Mesenchymal stem cell (in vitro differentiated cells and primary cell): Measurements from ENCODE around the gene NRP2.

Source experiments
- DNase-seq: peaks from one replicate; pipeline ENCODE4 v3.0.0-alpha.2; 2013
- H2AFZ ChIP-seq: one replicate; pipeline ENCODE4 v1.6.1; 2013; ENCODE audit warnings: low read depth, mild to moderate bottlenecking, control low read depth, inconsistent platforms, low read length, moderate library complexity
- H2AK5ac ChIP-seq: 2 replicates; pipeline ENCODE4 v1.6.1; 2013; ENCODE audit warnings: low read length, moderate library complexity, mild to moderate bottlenecking, inconsistent platforms; ENCODE audit not compliant: severe bottlenecking
- H2BK120ac ChIP-seq: one replicate; pipeline ENCODE4 v1.6.1; 2013; ENCODE audit warnings: low read depth, mild to moderate bottlenecking, inconsistent platforms, low read length, moderate library complexity
- H2BK12ac ChIP-seq, 2 experiments: one replicate each; pipeline ENCODE4 v1.6.1; 2013; ENCODE audit warnings: inconsistent platforms in 2 of 2, low read length in 2 of 2, mild to moderate bottlenecking in 2 of 2, moderate library complexity in 2 of 2, control low read depth in 1 of 2
- H2BK15ac ChIP-seq: one replicate; pipeline ENCODE4 v1.6.1; 2013; ENCODE audit warnings: mild to moderate bottlenecking, low read depth, inconsistent platforms; ENCODE audit not compliant: poor library complexity, severe bottlenecking
- H2BK5ac ChIP-seq: 2 replicates; pipeline ENCODE4 v1.6.1; 2013; ENCODE audit warnings: low read depth, mild to moderate bottlenecking, low read length, control low read depth, inconsistent platforms; ENCODE audit not compliant: poor library complexity, severe bottlenecking
- H3K14ac ChIP-seq, 2 experiments: one replicate each; pipeline ENCODE4 v1.6.1; 2013; ENCODE audit warnings: inconsistent platforms in 2 of 2, low read length in 2 of 2, control low read depth in 1 of 2, mild to moderate bottlenecking in 1 of 2, moderate library complexity in 1 of 2
- H3K18ac ChIP-seq, 2 experiments: one replicate each; pipeline ENCODE4 v1.6.1; 2013; ENCODE audit warnings: inconsistent platforms in 2 of 2, low read length in 2 of 2, control low read depth in 1 of 2, low read depth in 1 of 2, mild to moderate bottlenecking in 1 of 2
- H3K23ac ChIP-seq, 2 experiments: one replicate each; pipeline ENCODE4 v1.6.1; 2013; ENCODE audit warnings: inconsistent platforms in 2 of 2, low read length in 2 of 2, mild to moderate bottlenecking in 2 of 2, moderate library complexity in 2 of 2, control low read depth in 1 of 2
- H3K27ac ChIP-seq: 2 replicates; pipeline ENCODE4 v1.5.1; 2013; ENCODE audit warnings: mild to moderate bottlenecking, moderate library complexity, low read length, control low read depth, inconsistent platforms; ENCODE audit not compliant: poor library complexity, severe bottlenecking
- H3K27me3 ChIP-seq, 2 experiments: 2 replicates each; pipeline versions ENCODE4 v1.6.1 to v1.7.0; 2013; ENCODE audit warnings: low read length in 2 of 2, mild to moderate bottlenecking in 2 of 2, moderate library complexity in 2 of 2, control low read depth in 1 of 2, inconsistent platforms in 1 of 2; ENCODE audit not compliant: control insufficient read depth in 1 of 2, insufficient read depth in 1 of 2
- H3K36me3 ChIP-seq, 2 experiments: 2 replicates each; pipeline versions ENCODE4 v1.6.1 to v1.7.0; 2013; ENCODE audit warnings: low read length in 2 of 2, control low read depth in 1 of 2, inconsistent platforms in 1 of 2, low read depth in 1 of 2, mild to moderate bottlenecking in 1 of 2; ENCODE audit not compliant: insufficient read depth in 2 of 2, control insufficient read depth in 1 of 2
- H3K4ac ChIP-seq, 2 experiments: one replicate each; pipeline ENCODE4 v1.6.1; 2013; ENCODE audit warnings: inconsistent platforms in 2 of 2, low read length in 2 of 2, mild to moderate bottlenecking in 2 of 2, moderate library complexity in 2 of 2, control low read depth in 1 of 2, low read depth in 1 of 2
- H3K4me1 ChIP-seq: 2 replicates; pipeline ENCODE4 v1.6.1; 2013; ENCODE audit warnings: low read depth, low read length, control low read depth; ENCODE audit not compliant: control insufficient read depth, insufficient read depth
- H3K4me2 ChIP-seq: 2 replicates; pipeline ENCODE4 v1.6.1; 2013; ENCODE audit warnings: low read length, mild to moderate bottlenecking, inconsistent platforms; ENCODE audit not compliant: poor library complexity, severe bottlenecking
- H3K4me3 ChIP-seq, 2 experiments: 2 replicates each; pipeline versions ENCODE4 v1.5.1 to v1.7.0; 2013; ENCODE audit warnings: low read length in 2 of 2, mild to moderate bottlenecking in 2 of 2, control low read depth in 1 of 2, low read depth in 1 of 2; ENCODE audit not compliant: insufficient read depth in 1 of 2
- H3K79me1 ChIP-seq: replicated peaks from 2 replicates; pipeline ENCODE4 v1.6.1; 2013; ENCODE audit warnings: mild to moderate bottlenecking, control low read depth, low read length, inconsistent platforms; ENCODE audit not compliant: poor library complexity, severe bottlenecking
- H3K9ac ChIP-seq: 2 replicates; pipeline ENCODE4 v1.7.0; 2013; ENCODE audit warnings: mild to moderate bottlenecking, low read length, moderate library complexity
- H3K9me3 ChIP-seq: 2 replicates; pipeline ENCODE4 v1.7.0; 2013; ENCODE audit warnings: mild to moderate bottlenecking, low read length; ENCODE audit not compliant: control insufficient read depth
- H4K8ac ChIP-seq: one replicate; pipeline ENCODE4 v1.6.1; 2013; ENCODE audit warnings: inconsistent platforms, mild to moderate bottlenecking, low read length, moderate library complexity
- H4K91ac ChIP-seq: one replicate; pipeline ENCODE4 v1.6.1; 2013; ENCODE audit warnings: mild to moderate bottlenecking, low read length, inconsistent platforms
- WGBS: methylation state at CpG from one replicate; pipeline ENCODE4 v1.1.7; 2013; ENCODE audit warnings: mixed read lengths; 5-methylcytosine and 5-hydroxymethylcytosine counted together

The NRP2 gene

GRCh38 chr2:205717175-205717846 lies 35.0 kb downstream of the NRP2 start:
- no peak overlapping the region for H3K9ac ChIP-seq
- peak overlapping the region; percentile 5 for H4K91ac ChIP-seq
- H2AFZ ChIP-seq = peak overlapping the region; percentile 10
- DNase-seq = no peak
- no peak overlapping the region for H3K4me3 ChIP-seq
- no peaks in the 10 kb centered on the region for H3K9me3 ChIP-seq
- H2BK5ac ChIP-seq = no peak overlapping the region
- H3K4me1 ChIP-seq = peaks cover 15% of the 10 kb centered on the region
- H2BK15ac ChIP-seq = no peak overlapping the region
- peaks cover 15% of the 10 kb centered on the region for H3K79me1 ChIP-seq
- no peaks in the 10 kb centered on the region for H3K27me3 ChIP-seq
- no peak overlapping the region for H3K4me2 ChIP-seq
- H3K14ac ChIP-seq = no peak overlapping the region
- no peak overlapping the region for H2BK120ac ChIP-seq
- peak overlapping the region in 1 of 2 experiments; percentile 1 for H3K4ac ChIP-seq
- H3K36me3 ChIP-seq = peaks cover 0 to 22% of the 10 kb centered on the region in 2 experiments
- H2BK12ac ChIP-seq = peak overlapping the region in 1 of 2 experiments; percentile 12
- H3K18ac ChIP-seq = peak overlapping the region in 1 of 2 experiments; percentile 54
- no peak overlapping the region for H2AK5ac ChIP-seq
- no peak overlapping the region for H4K8ac ChIP-seq
- H3K27ac ChIP-seq = no peak overlapping the region
- 67% methylated on average over 6 of the region's 10 CpGs for WGBS
- no peak overlapping the region for H3K23ac ChIP-seq

- H2BK12ac ChIP-seq = peak overlapping the region; percentile 85 to 86
- H3K4ac ChIP-seq = peak overlapping the region in 1 of 2 experiments; percentile 47
- H3K9ac ChIP-seq = no peak overlapping the region
- DNase-seq = no peak
- 95% methylated on average over 3 of the region's 3 CpGs for WGBS
- H3K4me3 ChIP-seq = no peak overlapping the region
- H4K91ac ChIP-seq = peak overlapping the region; percentile 70
- H2BK5ac ChIP-seq = no peak overlapping the region
- H3K4me2 ChIP-seq = no peak overlapping the region
- H3K36me3 ChIP-seq = peaks cover 0 to 24% of the 10 kb centered on the region in 2 experiments
- no peak overlapping the region for H3K14ac ChIP-seq
- H3K23ac ChIP-seq = no peak overlapping the region
- no peak overlapping the region for H3K27ac ChIP-seq
- H4K8ac ChIP-seq = no peak overlapping the region
- H2BK15ac ChIP-seq = peak overlapping the region; percentile 34
- peak overlapping the region; percentile 37 to 68 for H3K18ac ChIP-seq
- H3K27me3 ChIP-seq = no peaks in the 10 kb centered on the region
- H3K4me1 ChIP-seq = peaks cover 18% of the 10 kb centered on the region
- H2AFZ ChIP-seq = no peak overlapping the region
- no peaks in the 10 kb centered on the region for H3K9me3 ChIP-seq
- H2BK120ac ChIP-seq = no peak overlapping the region
- peaks cover 15% of the 10 kb centered on the region for H3K79me1 ChIP-seq
- no peak overlapping the region for H2AK5ac ChIP-seq
Measured at GRCh38 chr2:205717999-205718398, 35.7 kb downstream of the NRP2 start.

GRCh38 chr2:205719847-205720246 lies 37.5 kb downstream of the NRP2 start:
- Histone ChIP-seq H2AFZ (no peak overlapping the region), H2BK15ac (no peak overlapping the region), H3K9ac (no peak overlapping the region), H3K4me3 (no peak overlapping the region), H2BK120ac (no peak overlapping the region), H3K27ac (no peak overlapping the region), H3K4me1 (peaks cover 10% of the 10 kb centered on the region), H2BK5ac (no peak overlapping the region), H2BK12ac (peak overlapping the region in 1 of 2 experiments; percentile 21), H3K79me1 (peaks cover 13% of the 10 kb centered on the region), H3K18ac (no peak overlapping the region), H3K14ac (no peak overlapping the region), H3K23ac (no peak overlapping the region), H4K8ac (no peak overlapping the region), H3K27me3 (no peaks in the 10 kb centered on the region), H4K91ac (no peak overlapping the region), H3K4me2 (no peak overlapping the region), H3K9me3 (no peaks in the 10 kb centered on the region), H2AK5ac (no peak overlapping the region), H3K4ac (no peak overlapping the region), H3K36me3 (peaks cover 0 to 28% of the 10 kb centered on the region in 2 experiments)
- 72% methylated on average over 3 of the region's 4 CpGs for WGBS
- DNase-seq = no peak

- WGBS = 42% methylated on average over 7 of the region's 7 CpGs
- Histone ChIP-seq H3K4me3 (no peak overlapping the region), H2AFZ (no peak overlapping the region), H2BK5ac (no peak overlapping the region), H2BK120ac (no peak overlapping the region), H4K8ac (no peak overlapping the region), H3K23ac (no peak overlapping the region), H3K18ac (peak overlapping the region; percentile 51 to 69), H3K9me3 (no peaks in the 10 kb centered on the region), H2AK5ac (peak overlapping the region; percentile 4), H2BK12ac (peak overlapping the region in 1 of 2 experiments; percentile 50), H3K27me3 (no peaks in the 10 kb centered on the region), H3K36me3 (peaks cover 3 to 28% of the 10 kb centered on the region in 2 experiments), H3K79me1 (peaks cover 13% of the 10 kb centered on the region), H3K4ac (peak overlapping the region in 1 of 2 experiments; percentile 18), H2BK15ac (no peak overlapping the region), H3K27ac (no peak overlapping the region), H3K4me1 (peaks cover 6% of the 10 kb centered on the region), H3K14ac (no peak overlapping the region), H3K4me2 (no peak overlapping the region), H4K91ac (peak overlapping the region; percentile 43), H3K9ac (no peak overlapping the region)
- DNase-seq = no peak
Measured at GRCh38 chr2:205720451-205720902, 38.2 kb downstream of the NRP2 start.
